CD14-positive monocyte (primary cell): ENCODE data around the gene IRF7. TPM values are rescaled to one million over a fixed set of nuclear protein-coding genes. Genes with fewer than 3 reads are reported as not detected.

Source experiments
- DNase-seq, 3 donors: peaks; one replicate each; pipeline ENCODE4 v3.0.0-alpha.2; 2011 to 2022
- H2AFZ ChIP-seq: 2 replicates; pipeline ENCODE4 v1.6.0; 2012; ENCODE audit warnings: mild to moderate bottlenecking, low read depth, low read length, inconsistent platforms; ENCODE audit not compliant: insufficient read depth, poor library complexity, severe bottlenecking
- H3K27ac ChIP-seq, 2 donors: 1 replicate in 1 of 2; 2 replicates in 1 of 2; pipeline ENCODE4 v1.5.1; 2012 to 2013; ENCODE audit warnings: low read length in 2 of 2, control low read depth in 1 of 2, inconsistent platforms in 1 of 2, low read depth in 1 of 2, mild to moderate bottlenecking in 1 of 2
- H3K27me3 ChIP-seq, 2 donors: one replicate each; pipeline versions ENCODE4 v1.6.0 to v1.6.1; 2011 to 2013; ENCODE audit warnings: low read length in 2 of 2; ENCODE audit not compliant: control insufficient read depth in 2 of 2, insufficient read depth in 2 of 2
- H3K36me3 ChIP-seq, 2 donors: replicated peaks in 1 of 2; 1 replicate in 1 of 2; 2 replicates in 1 of 2; pipeline versions ENCODE4 v1.5.1 to v1.6.1; 2012 to 2013; ENCODE audit warnings: low read length in 2 of 2, control low read depth in 1 of 2, inconsistent platforms in 1 of 2, mild to moderate bottlenecking in 1 of 2; ENCODE audit not compliant: insufficient read depth in 2 of 2, control insufficient read depth in 1 of 2
- H3K4me1 ChIP-seq, 2 donors: 1 replicate in 1 of 2; 2 replicates in 1 of 2; pipeline versions ENCODE4 v1.5.1 to v1.6.1; 2012 to 2013; ENCODE audit warnings: low read length in 2 of 2, control low read depth in 1 of 2, inconsistent platforms in 1 of 2, mild to moderate bottlenecking in 1 of 2, moderate library complexity in 1 of 2; ENCODE audit not compliant: insufficient read depth in 2 of 2, control insufficient read depth in 1 of 2
- H3K4me2 ChIP-seq: replicated peaks from 2 replicates; pipeline ENCODE3; 2012; ENCODE audit warnings: low read length, moderate library complexity, mild to moderate bottlenecking; ENCODE audit not compliant: poor library complexity, severe bottlenecking; ENCODE audit errors: extremely low read depth
- H3K4me3 ChIP-seq, 3 experiments: fragments of 200-600 bp in 1 of 3; sonication (generic) in 1 of 3; replicated peaks in 1 of 3; 1 replicate in 2 of 3; 2 replicates in 1 of 3; pipeline ENCODE4 v1.5.1; 2011 to 2013; ENCODE audit warnings: low read length in 3 of 3, mild to moderate bottlenecking in 3 of 3, control low read depth in 2 of 3, low read depth in 2 of 3, inconsistent platforms in 1 of 3, moderate library complexity in 1 of 3
- H3K79me2 ChIP-seq: 2 replicates; pipeline ENCODE4 v1.6.0; 2012; ENCODE audit warnings: mild to moderate bottlenecking, control low read depth, inconsistent platforms, low read length, moderate library complexity; ENCODE audit not compliant: insufficient read depth
- H3K9ac ChIP-seq: 2 replicates; pipeline ENCODE4 v1.6.0; 2017; ENCODE audit warnings: low read length, mild to moderate bottlenecking; ENCODE audit not compliant: insufficient read depth, poor library complexity, severe bottlenecking
- H3K9me3 ChIP-seq, 2 donors: replicated peaks in 1 of 2; 1 replicate in 1 of 2; 2 replicates in 1 of 2; pipeline versions ENCODE4 v1.5.1 to v1.6.1; 2012 to 2013; ENCODE audit warnings: low read length in 2 of 2, control low read depth in 1 of 2; ENCODE audit not compliant: control insufficient read depth in 1 of 2, insufficient read depth in 1 of 2
- H4K20me1 ChIP-seq: 2 replicates; pipeline ENCODE4 v1.6.0; 2012; ENCODE audit warnings: mild to moderate bottlenecking, low read length, control low read depth, moderate library complexity; ENCODE audit not compliant: insufficient read depth
- H3K27ac Mint-ChIP-seq, 7 donors: one replicate each; pipeline ENCODE4 v1.8.0; 2020; ENCODE audit warnings: mild to moderate bottlenecking in 7 of 7, mixed read lengths in 7 of 7, moderate library complexity in 6 of 7, inconsistent platforms in 2 of 7
- H3K27me3 Mint-ChIP-seq, 3 donors: one replicate each; pipeline ENCODE4 v1.8.0; 2021 to 2022; ENCODE audit warnings: low read depth in 3 of 3, mild to moderate bottlenecking in 3 of 3, mixed read lengths in 3 of 3, moderate library complexity in 3 of 3, inconsistent platforms in 1 of 3
- H3K36me3 Mint-ChIP-seq, 2 donors: one replicate each; pipeline ENCODE4 v1.8.0; 2020; ENCODE audit warnings: mixed read lengths in 2 of 2, inconsistent platforms in 1 of 2, mild to moderate bottlenecking in 1 of 2
- H3K4me1 Mint-ChIP-seq: one replicate; pipeline ENCODE4 v1.8.0; 2020; ENCODE audit warnings: mild to moderate bottlenecking, mixed read lengths
- H3K4me3 Mint-ChIP-seq, 2 donors: one replicate each; pipeline ENCODE4 v1.8.0; 2020; ENCODE audit warnings: mild to moderate bottlenecking in 2 of 2, mixed read lengths in 2 of 2, moderate library complexity in 1 of 2
- H3K9me3 Mint-ChIP-seq, 7 donors: one replicate each; pipeline ENCODE4 v1.8.0; 2020 to 2022; ENCODE audit warnings: mixed read lengths in 7 of 7, mild to moderate bottlenecking in 6 of 7, moderate library complexity in 6 of 7, inconsistent platforms in 2 of 7
- WGBS: methylation state at CpG from one replicate; pipeline ENCODE4 v1.1.5; 2013; ENCODE audit warnings: missing lambda C conversion rate; ENCODE audit not compliant: insufficient coverage; 5-methylcytosine and 5-hydroxymethylcytosine counted together
- intact Hi-C, 2 donors: fragments of 100-400 bp; cut with micrococcal nuclease; formaldehyde crosslinking; loops; one replicate each; pipeline versions ENCODE4 v1.15.0 to v1.15.1; 2023
- polyA plus RNA-seq, 3 donors: library from polyadenylated mRNA; depleted of rRNA in 1 of 3; unstranded in 2 of 3; stranded (reverse) in 1 of 3; fragments of 300-500 nt in 2 of 3; fragments of >200 nt in 1 of 3; fragmentation: Illumina TruSeq in 2 of 3; gene quantifications; 1 replicate in 2 of 3; 2 replicates in 1 of 3; pipeline ENCODE4 v1.2.3, GENCODE V29; 2012 to 2021
- TF ChIP-seq, protein P1 (sequence below): fragments of 200-600 bp; IDR thresholded peaks from one replicate; pipeline ENCODE4 v1.8.0; 2022; ENCODE audit warnings: antibody characterized with exemption, mild to moderate bottlenecking

Gene IRF7
- polyA plus RNA-seq, 3 donors: 38.6 to 125 (median 42.9) TPM

DNA sequence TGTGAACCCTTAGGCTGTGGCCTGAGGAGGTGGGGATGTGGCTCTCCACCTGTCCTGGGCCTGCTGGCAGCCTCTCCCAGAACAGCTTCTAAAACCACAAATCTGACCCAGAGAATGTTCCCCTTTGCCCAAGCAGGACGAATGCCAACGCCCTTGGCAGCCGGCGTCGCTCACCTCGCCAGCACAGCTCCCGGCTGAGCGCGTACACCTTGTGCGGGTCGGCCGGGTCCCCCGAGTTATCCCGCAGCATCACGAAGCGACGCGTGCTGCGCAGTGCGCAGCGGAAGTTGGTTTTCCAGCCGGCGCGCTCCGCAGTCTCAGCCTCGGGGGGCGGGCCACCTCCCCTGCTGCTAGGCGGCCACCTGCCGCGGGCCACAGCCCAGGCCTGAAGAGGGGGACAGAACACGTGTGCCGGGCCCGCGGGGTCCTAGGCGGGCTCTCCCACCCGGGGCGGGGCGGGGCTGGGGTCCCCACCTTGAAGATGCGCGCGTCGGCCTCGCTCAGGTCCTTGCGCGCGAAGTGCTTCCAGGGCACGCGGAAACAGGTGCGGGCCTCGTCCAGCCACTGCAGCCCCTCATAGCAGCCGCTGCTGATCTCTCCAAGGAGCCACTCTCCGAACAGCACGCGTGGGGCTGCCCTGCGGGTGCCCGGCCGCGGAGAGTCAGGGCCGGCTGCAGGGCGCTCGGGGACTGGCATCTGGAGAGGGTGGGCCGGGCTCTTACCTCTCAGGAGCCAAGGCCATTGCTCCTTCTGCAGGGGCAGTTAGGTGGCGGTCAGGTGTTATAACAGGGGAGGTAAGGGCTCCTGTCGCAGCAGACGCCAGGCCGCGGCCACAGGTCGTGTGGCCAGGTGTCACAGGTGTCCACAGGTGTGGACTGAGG, 887 bp downstream of the IRF7 start:
- no peaks in the 10 kb centered on the region for H3K27me3 ChIP-seq
- H3K36me3 ChIP-seq: peaks cover 43 to 48% of the 10 kb centered on the region in 2 donors
- TF ChIP-seq, protein P1, sequence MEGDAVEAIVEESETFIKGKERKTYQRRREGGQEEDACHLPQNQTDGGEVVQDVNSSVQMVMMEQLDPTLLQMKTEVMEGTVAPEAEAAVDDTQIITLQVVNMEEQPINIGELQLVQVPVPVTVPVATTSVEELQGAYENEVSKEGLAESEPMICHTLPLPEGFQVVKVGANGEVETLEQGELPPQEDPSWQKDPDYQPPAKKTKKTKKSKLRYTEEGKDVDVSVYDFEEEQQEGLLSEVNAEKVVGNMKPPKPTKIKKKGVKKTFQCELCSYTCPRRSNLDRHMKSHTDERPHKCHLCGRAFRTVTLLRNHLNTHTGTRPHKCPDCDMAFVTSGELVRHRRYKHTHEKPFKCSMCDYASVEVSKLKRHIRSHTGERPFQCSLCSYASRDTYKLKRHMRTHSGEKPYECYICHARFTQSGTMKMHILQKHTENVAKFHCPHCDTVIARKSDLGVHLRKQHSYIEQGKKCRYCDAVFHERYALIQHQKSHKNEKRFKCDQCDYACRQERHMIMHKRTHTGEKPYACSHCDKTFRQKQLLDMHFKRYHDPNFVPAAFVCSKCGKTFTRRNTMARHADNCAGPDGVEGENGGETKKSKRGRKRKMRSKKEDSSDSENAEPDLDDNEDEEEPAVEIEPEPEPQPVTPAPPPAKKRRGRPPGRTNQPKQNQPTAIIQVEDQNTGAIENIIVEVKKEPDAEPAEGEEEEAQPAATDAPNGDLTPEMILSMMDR: no peak
- peaks cover 0 to 1% (median 0%) of the 10 kb centered on the region in 3 donors for H3K27me3 Mint-ChIP-seq
- H3K4me2 ChIP-seq: peak overlapping the region; percentile 85
- peaks cover 27 to 53% of the 10 kb centered on the region in 2 donors for H3K36me3 Mint-ChIP-seq
- peak overlapping the region; percentile 81 to 91 for H3K4me3 Mint-ChIP-seq
- no peaks in the 10 kb centered on the region for H3K9me3 Mint-ChIP-seq
- no peak for DNase-seq
- peaks cover 38 to 41% of the 10 kb centered on the region in 2 donors for H3K4me1 ChIP-seq
- WGBS: 72% methylated on average over 68 of the region's 68 CpGs
- peaks cover 25% of the 10 kb centered on the region for H3K79me2 ChIP-seq
- H3K9me3 ChIP-seq: no peaks in the 10 kb centered on the region
- H4K20me1 ChIP-seq: peaks cover 52% of the 10 kb centered on the region
- H3K4me3 ChIP-seq: peak overlapping the region; percentile 77 to 98 (median 90)
- intact Hi-C loops: loop anchor here (5.0 kb wide), 1 partner anchor 38 kb away; the partner anchor contains the start of gene PHRF1 (in 2 of the 2)
- peak overlapping the region; percentile 88 for H3K9ac ChIP-seq
- H3K27ac ChIP-seq: peak overlapping the region; percentile 93 to 94
- H3K4me1 Mint-ChIP-seq: peaks cover 26% of the 10 kb centered on the region
- peak overlapping the region; percentile 92 to 97 (median 95) for H3K27ac Mint-ChIP-seq
- no peak overlapping the region for H2AFZ ChIP-seq

DNA sequence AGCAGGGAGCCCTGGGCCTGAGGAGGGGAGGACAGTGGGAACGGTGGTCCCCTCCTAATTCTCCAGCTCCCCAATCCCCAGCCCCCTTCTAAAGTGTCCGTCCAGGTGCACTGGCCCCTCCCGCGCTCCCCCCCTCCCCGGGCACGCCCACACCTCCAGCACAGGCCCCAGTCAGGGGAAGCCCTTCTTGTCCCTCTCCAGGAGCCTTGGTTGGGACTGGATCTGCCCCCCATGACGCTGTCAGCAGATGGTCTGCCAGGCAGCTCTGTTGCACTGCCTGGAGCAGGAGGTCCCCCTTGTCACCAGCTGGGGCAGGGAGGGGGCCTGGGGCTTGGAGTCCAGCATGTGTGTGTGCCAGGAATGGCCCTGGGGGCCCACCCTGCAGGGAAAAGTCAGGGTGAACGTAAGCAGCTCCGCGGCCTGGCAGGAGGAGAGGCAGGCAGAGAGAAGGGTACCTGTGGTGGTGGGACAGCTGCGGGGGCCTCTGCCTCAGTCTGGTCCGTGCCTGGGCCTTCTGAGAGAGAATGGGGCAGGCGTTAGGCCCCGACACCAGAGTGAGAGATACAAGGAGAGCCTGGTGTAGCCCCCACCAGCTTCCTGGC, 1.6 kb downstream of the IRF7 start:
- no peaks in the 10 kb centered on the region for H3K9me3 ChIP-seq
- Mint-ChIP-seq H3K27me3 (peaks cover 0 to 1% (median 0%) of the 10 kb centered on the region in 3 donors), H3K4me3 (peak overlapping the region; percentile 67 to 84), H3K36me3 (peaks cover 30 to 55% of the 10 kb centered on the region in 2 donors), H3K4me1 (peaks cover 26% of the 10 kb centered on the region), H3K9me3 (no peaks in the 10 kb centered on the region), H3K27ac (peak overlapping the region; percentile 62 to 94 (median 89))
- peaks cover 25% of the 10 kb centered on the region for H3K79me2 ChIP-seq
- H3K4me1 ChIP-seq: peaks cover 38 to 40% of the 10 kb centered on the region in 2 donors
- H3K27ac ChIP-seq: peak overlapping the region; percentile 59 to 93
- H3K4me3 ChIP-seq: peak overlapping the region in 1 of 3 experiments; percentile 90
- WGBS: 91% methylated on average over 9 of the region's 14 CpGs
- H3K9ac ChIP-seq: peak overlapping the region; percentile 8
- TF ChIP-seq, protein P1: no peak
- intact Hi-C loops: loop anchor here (5.0 kb wide), 1 partner anchor 37 kb away; the partner anchor contains the start of gene PHRF1 (in 2 of the 2)
- no peak overlapping the region for H2AFZ ChIP-seq
- H3K27me3 ChIP-seq: no peaks in the 10 kb centered on the region
- peak overlapping the region; percentile 85 for H3K4me2 ChIP-seq
- H4K20me1 ChIP-seq: peaks cover 55% of the 10 kb centered on the region
- no peak for DNase-seq
- H3K36me3 ChIP-seq: peaks cover 51 to 55% of the 10 kb centered on the region in 2 donors
